Metanephros (tissue), 2 donors: ENCODE measurements around the gene PSORS1C2. TPM values are rescaled to one million over a fixed set of nuclear protein-coding genes. Genes with fewer than 3 reads are reported as not detected.

ENCODE experiments used
- small RNA-seq: library from RNA; depleted of rRNA; stranded (forward); fragments of <200 nt; gene quantifications from one replicate; pipeline ENCODE3, GENCODE V24; 2014; ENCODE audit warnings: low replicate concordance
- total RNA-seq: library from RNA; depleted of rRNA; stranded (reverse); fragments of >200 nt; gene quantifications from one replicate; pipeline ENCODE4 v1.2.3, GENCODE V29; 2014

Gene PSORS1C2
- total RNA-seq: 0.29 TPM

DNA sequence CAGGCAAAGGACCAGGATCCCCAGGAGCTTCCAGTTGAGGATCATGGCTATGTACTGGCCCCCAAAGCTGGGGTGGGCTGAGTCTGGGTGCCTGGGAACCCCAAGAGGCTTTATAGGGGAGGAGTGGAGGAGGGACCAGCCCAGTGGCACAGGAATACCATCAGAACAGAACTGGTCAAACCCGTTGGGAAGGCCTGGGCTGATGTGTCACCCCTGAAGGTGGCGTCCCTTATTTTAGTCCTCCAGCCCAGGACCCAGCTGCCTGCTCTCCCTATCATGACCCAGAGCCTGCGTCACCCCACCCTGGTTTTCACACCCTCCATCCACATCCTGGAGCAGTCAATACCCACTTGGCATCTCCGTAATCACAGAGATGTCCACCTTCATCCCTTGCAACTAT is at the start of gene PSORS1C2:
Gene PSORS1C2, minus strand, starts transcription at position 85 of the 400 bp plus-strand sequence. Its CDS starts 40 bp downstream, at position 45.

DNA sequence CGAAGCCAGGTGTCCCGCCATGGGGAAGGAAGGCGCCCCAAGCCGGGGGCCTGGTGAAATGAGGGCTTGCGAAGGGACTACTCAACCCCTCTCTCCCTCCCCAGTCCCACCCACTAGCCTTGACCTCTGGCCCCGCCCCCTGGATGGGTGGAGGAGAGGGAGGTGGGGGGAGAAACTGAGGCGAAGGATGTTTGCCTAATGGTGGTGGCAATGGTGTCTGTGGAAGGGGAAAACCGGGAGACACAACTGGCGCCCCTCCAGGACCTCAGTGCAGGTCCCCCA is 31.7 kb upstream of the PSORS1C2 start, which contains the start of gene POU5F1:
Gene POU5F1, minus strand, starts transcription at position 83 of the 282 bp plus-strand sequence. Its CDS starts 62 bp downstream, at position 21.

DNA sequence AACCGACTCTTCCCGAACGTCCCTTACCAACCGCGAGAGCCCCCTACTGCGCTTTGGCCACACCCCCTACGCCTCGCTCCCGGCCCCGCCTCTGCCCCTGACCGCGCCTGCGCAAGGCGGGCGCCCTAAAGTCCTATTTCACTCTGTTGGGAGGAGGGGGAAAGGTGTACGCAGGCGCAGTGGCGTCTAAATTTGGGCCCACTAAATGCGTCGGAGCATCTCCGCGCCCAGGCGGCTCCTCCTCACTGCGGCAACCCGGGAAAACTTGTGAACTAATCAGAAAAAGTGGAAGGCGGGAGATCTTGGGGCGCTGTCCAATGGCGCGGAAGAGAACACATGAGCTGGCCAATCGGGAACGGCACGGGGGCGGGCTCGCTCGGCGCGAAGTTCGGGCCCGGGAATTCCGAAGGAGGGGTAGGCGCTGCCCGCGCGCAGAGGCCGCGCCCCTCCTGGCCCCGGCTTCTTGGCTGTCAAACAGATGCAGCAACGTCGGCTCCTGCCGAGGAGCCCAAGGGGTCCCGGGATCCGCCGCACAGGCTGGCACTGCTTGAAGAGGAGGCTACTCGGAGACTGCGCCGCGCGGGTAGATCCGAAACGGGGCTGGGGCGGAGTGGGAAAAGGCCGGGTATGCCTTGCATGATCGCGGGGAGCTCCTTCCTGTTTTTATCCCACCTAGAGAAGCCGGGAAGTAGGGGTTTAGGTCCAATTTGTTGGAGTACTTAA is 19.4 kb upstream of the PSORS1C2 start, which contains the start of gene TCF19:
Gene TCF19, plus strand, starts transcription at position 450 of the 723 bp plus-strand sequence. CDS start 881 bp downstream, outside the sequence.

DNA sequence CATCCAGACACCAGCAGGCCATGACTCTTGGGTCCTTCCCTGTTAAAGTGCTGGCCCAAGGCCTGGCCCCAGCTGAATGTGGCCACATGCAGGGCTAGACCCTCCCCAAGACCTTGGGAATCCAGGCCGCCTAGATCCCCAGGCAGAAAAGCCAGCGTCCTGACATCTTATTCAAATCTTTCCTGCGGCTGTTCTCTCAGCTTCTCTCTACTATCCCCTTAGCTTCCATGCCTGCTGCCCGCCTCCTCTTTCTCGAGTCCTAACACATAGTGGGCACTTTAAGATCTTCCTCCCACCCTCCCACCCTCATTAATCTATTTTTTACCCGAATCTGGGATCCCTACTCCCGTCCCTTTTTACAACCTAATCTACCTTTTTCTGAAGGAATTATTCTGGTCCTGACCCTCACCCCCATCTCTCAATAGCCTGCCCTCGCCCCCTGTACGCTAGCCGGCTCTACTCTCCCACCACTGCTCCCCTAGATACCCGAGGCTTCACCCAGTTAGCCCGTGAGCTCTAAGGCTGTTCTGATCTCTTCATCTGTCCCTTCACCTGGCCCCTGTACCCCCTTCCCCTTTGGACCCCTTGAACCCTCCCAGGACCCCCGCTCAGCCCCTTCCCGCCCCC is 18.8 kb upstream of the PSORS1C2 start, which contains the start of gene CCHCR1:
Gene CCHCR1, minus strand, starts transcription at position 290 of the 627 bp plus-strand sequence. Its CDS starts 202 bp downstream, at position 88.

DNA sequence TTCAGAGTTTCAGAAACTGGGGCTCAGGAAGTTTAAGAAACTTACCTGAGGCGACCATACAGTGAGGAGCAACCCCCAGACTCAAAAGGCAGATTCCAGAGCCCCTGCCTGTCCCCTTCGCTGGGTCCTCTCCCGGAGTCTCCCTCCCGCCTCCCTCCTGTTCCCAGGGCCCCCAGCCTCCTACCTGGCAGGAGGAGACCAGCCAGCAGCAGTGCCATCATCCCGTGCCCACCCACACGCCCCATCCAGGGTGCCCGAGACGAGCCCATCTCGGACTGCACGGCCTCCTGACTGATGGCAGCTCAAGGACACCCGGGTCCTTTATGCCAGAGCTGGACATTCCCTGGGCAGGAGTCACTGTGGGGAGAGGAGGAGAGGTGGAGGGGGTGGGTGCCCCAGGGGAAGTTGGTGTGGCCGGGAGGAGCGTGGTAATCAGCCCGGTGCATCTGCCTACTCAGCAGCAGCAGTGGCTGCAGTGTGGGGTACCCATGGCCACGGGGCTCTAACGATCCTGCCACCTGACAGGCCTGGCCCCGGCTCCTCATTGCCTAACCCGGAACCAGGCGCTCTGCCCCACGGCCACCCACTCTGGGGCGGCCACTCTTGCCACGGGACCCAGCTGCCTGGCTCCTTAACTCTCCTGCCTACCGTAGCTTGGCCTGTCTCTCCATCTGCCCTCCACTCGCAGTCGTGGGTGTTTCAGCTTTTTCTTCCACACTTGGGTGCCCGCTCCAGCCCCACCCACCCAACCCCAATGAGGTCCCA is 18.5 kb downstream of the PSORS1C2 start, which contains the start of gene CDSN:
Gene CDSN, minus strand, starts transcription at position 296 of the 765 bp plus-strand sequence. Its CDS starts 27 bp downstream, at position 269.

DNA sequence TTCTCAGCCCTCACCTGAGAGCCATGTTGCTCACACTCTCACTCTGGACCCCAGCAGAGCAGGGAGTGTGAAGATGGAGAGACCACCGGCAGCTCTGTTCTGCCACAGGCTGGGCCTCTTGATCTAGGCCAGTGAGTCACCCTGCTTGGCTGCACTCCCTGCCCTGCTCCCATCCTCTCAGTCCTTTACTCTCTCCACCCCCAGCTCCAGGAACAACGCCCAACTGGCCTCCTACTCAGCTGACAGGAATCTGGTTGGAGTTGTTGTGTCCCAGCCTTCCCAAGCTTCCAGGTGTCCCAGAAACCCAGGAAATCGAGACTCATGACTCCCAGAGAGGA is 24.4 kb downstream of the PSORS1C2 start, which contains the start of gene PSORS1C1:
Gene PSORS1C1, plus strand, starts transcription at position 260 of the 338 bp plus-strand sequence. CDS start 14,833 bp downstream, outside the sequence.

DNA sequence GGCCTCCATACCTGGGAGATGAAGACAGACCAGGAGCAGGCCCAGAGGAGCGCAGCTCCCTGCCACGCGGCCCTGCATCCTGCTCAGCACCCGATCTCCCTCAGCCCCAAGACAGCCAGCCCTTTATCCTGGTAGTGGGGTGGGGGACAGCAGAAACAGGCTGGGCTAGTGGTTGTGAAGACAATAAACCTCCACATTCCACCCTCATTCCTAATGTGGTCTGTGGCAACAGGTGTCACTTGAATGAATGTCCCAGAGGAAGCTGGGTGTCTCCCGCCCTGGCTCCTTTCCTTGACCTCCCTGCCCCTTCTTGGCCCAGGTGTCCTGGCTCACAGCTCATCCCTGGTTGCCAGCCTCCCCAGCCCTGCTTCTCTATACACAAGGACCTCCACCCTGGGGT is 26.4 kb downstream of the PSORS1C2 start, which contains the start of gene C6orf15:
Gene C6orf15, minus strand, starts transcription at position 98 of the 400 bp plus-strand sequence. Its CDS starts 20 bp downstream, at position 78.

Small RNAs within 50 kb of the gene (small RNA-seq; reads per million reads assigned to genes)
- not detected for gene POLR2LP1

Other genes starting within 250 kb of the PSORS1C2 start
- gene GTF2H4, start 230.9 kb downstream of the PSORS1C2 start, total RNA-seq: 48.3 TPM
- 26.7 TPM for gene VARS2, start 224.8 kb downstream of the PSORS1C2 start, total RNA-seq
- not detected for gene SFTA2, start 206.9 kb downstream of the PSORS1C2 start, total RNA-seq
- gene MUCL3, start 198.1 kb downstream of the PSORS1C2 start, total RNA-seq: not detected
- gene MUC21, start 155.3 kb downstream of the PSORS1C2 start, total RNA-seq: not detected
- gene MUC22, start 128.6 kb downstream of the PSORS1C2 start, total RNA-seq: not detected
- not detected for gene C6orf15, start 26.5 kb downstream of the PSORS1C2 start, total RNA-seq
- gene PSORS1C1, start 24.3 kb downstream of the PSORS1C2 start, total RNA-seq: 0.06 TPM
- not detected for gene CDSN, start 18.6 kb downstream of the PSORS1C2 start, total RNA-seq
- gene CCHCR1, start 18.7 kb upstream of the PSORS1C2 start, total RNA-seq: 27.2 TPM
- 16.8 TPM for gene TCF19, start 19.5 kb upstream of the PSORS1C2 start, total RNA-seq
- gene POU5F1, start 31.6 kb upstream of the PSORS1C2 start, total RNA-seq: 11.4 TPM
- 125 TPM for gene HLA-C, start 133.0 kb upstream of the PSORS1C2 start, total RNA-seq
- 297 TPM for gene HLA-B, start 218.1 kb upstream of the PSORS1C2 start, total RNA-seq